HG03378 (cell line): ENCODE data around the gene DENND4B.
A peak's percentile ranks its signal among the peaks of the same experiment; 100 is the strongest.
"Not testable (repeated sequence)": the region's sequence is repeated elsewhere in the genome, so short reads cannot be mapped to it uniquely, and the experiment has no call there.

Experiments used
- ATAC-seq: cut with Tn5 transposase; IDR thresholded peaks from one replicate; pipeline ENCODE4 v1.9.1; 2021; ENCODE audit warnings: mild to moderate bottlenecking, moderate library complexity; ENCODE audit not compliant: unreplicated experiment

DENND4B gene, protein sequence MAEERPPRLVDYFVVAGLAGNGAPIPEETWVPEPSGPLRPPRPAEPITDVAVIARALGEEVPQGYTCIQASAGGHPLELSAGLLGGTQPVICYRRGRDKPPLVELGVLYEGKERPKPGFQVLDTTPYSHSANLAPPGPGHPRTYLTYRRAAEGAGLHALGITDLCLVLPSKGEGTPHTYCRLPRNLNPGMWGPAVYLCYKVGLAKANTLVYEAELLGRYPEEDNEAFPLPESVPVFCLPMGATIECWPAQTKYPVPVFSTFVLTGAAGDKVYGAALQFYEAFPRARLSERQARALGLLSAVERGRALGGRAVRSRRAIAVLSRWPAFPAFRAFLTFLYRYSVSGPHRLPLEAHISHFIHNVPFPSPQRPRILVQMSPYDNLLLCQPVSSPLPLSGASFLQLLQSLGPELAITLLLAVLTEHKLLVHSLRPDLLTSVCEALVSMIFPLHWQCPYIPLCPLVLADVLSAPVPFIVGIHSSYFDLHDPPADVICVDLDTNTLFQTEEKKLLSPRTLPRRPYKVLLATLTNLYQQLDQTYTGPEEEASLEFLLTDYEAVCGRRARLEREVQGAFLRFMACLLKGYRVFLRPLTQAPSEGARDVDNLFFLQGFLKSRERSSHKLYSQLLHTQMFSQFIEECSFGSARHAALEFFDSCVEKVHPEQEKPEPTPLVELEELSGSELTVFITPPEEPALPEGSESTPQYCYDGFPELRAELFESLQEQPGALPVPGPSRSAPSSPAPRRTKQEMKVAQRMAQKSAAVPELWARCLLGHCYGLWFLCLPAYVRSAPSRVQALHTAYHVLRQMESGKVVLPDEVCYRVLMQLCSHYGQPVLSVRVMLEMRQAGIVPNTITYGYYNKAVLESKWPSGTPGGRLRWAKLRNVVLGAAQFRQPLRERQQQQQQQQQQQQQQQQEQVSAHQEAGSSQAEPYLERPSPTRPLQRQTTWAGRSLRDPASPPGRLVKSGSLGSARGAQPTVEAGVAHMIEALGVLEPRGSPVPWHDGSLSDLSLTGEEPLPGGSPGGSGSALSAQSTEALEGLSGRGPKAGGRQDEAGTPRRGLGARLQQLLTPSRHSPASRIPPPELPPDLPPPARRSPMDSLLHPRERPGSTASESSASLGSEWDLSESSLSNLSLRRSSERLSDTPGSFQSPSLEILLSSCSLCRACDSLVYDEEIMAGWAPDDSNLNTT (N-terminal part only)

DNA sequence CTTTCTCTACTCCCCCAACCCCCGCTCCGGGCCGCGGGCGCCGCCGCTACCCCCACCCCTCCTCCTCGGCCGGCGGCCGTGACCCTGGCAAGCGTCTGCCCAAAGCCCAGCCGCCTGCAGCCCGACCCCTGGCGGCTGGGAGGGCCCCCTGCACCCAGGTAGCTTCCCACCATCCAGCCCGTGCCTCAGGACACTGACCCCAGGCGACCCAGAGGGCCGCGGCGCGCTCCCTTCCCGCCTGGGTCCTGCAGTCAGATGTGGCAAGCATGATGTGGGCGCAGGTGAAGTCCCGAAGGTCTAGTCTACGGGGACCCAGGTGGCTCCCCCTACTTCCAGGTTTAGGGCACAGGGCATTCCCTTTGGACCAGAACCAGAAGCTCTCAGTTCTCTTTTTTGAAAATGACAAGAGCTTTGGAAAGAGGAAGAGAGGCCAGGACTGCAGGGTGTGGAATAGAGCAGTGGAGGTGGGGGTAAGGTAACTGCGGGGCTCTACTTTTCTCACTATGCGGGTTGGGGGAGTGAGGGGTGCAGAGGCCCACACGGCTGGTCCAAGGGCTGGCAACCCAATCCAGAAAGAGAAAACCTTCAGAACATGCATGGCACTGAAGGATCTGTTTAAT lies at the start of gene DENND4B:
TSS of gene DENND4B (minus strand) at position 97 of the 620 bp plus-strand sequence. CDS start 2,344 bp downstream, outside the sequence.
- peak; percentile 33 for ATAC-seq

DNA sequence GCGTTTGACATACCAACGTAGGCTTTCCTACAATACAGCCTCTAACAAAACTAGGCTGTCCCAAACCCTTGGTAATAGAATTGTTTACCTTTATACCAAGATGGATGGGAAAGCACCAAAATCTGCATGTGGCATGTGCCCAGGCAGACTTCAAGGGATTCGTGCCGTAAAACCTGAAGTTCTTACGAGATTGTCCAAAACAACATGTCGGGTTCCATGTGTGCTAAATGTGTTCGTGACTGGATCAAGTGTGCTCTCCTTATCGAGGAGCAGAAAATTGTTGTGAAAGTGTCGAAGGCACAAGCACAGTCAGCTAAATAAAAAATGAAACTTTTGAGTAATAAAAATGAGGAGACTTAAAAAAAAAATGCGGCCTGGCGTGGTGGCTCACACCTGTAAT lies 49.1 kb upstream of the DENND4B start:
- no peak for ATAC-seq

DNA sequence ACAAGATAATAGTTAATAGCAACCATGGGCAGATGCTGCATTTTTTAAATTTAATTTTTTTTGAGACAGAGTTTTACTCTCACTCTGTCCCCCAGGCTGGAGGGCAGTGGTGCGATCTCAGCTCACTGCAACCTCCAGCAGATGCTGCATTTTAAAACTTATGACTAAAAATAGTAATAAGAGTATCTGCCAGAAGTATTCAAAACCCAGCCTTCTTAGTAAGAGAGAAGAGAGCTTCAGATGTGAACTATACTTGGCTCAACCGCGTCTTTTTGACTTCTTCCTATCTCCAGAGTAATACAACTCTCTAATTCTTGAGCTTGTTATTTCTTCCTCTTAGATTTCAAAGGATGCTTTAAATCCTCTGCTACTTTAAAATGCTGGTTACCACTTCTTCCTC lies 48.7 kb upstream of the DENND4B start:
- ATAC-seq = no peak

DNA sequence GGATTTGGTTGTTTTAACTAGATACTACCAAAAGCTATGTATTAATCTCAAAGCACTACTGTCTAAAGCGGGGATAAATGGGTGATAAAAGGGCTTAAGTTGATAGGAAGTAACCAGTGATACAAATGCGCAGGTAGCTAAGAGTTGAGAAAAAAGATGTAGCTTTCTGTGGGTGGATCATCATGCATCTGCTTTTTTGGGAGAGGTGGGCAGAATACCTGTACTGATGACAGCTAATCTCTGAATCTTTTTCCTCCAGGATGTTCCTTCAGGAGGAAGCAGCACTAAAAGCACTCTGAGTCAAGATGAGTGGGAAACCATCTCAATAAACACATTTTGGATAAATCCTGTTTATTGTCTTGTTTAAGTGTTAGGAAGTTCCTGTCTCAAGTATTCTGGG lies 45.3 kb upstream of the DENND4B start:
- ATAC-seq = no peak

DNA sequence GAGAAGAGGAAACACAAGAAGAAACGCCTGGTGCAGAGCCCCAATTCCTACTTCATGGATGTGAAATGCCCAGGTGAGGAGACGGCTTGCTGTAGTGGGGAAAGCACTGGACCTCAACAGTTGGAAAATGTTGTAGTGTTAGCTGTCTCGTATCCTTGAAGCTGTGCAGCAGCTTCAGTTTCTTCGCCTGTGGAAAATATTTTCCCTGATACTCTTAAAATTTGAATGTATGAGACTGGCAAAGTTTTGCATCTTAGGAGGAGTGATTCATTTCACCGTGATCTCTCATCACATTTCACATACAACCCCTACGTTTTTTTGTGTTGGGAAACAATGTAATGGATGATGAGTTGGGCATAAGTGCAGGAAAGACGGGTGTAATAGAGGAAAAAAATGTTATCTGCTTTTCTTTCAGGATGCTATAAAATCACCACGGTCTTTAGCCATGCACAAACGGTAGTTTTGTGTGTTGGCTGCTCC lies 44.7 kb upstream of the DENND4B start:
- no peak for ATAC-seq

DNA sequence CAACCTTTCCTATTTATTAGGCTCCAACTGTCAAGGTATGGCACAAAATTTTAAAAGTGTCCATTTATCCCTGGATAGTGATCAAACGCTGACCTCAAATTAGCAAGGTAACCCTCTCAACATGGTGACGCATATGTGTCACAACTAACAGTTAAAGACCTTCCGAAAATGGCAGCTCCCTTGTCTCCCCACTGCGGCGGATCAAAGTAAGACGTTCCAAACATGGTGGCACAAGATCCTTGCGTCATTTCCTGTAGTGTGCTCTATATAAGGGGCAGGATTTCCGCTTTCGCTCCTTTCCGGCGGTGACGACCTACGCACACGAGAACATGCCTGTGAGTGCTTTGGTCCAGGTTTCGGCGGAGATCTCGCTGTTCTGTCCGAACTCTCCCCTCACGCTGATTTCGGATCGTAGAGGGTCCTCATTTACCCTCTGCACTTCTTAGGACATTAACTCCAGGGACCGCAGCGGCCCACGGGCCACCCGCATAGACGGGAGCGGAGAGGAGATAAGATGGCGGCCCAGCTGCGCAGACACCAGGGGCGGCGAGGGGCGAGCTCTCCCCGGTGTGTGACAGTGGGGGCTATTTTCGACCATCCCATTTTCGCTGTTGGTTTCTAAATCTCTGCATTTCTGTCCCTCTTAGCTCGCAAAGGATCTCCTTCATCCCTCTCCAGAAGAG lies 44.1 kb upstream of the DENND4B start, which contains the start of gene RPS27:
TSS of gene RPS27 (plus strand) at position 295 of the 683 bp plus-strand sequence. CDS start at position 330, 35 bp downstream.
- peak; percentile 67 for ATAC-seq

DNA sequence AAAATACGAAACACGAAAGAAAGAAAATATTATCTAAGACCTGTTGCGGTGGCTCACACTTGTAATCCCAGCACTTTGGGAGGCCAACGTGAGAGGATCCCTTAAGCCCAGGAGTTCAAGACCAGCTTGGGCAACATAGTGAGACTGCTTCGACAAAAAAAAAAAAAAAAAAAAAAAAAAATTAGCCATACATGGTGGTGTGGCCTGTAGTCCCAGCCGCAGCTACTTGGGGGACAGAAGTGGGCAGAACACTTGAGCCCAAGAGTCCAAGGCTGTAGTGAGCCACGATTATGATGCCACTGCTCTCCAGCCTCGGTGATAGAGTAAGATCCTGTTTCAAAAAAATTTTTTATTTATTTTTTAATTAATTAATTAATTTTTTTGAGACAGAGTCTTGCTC lies 41.1 kb upstream of the DENND4B start:
- no peak for ATAC-seq

DNA sequence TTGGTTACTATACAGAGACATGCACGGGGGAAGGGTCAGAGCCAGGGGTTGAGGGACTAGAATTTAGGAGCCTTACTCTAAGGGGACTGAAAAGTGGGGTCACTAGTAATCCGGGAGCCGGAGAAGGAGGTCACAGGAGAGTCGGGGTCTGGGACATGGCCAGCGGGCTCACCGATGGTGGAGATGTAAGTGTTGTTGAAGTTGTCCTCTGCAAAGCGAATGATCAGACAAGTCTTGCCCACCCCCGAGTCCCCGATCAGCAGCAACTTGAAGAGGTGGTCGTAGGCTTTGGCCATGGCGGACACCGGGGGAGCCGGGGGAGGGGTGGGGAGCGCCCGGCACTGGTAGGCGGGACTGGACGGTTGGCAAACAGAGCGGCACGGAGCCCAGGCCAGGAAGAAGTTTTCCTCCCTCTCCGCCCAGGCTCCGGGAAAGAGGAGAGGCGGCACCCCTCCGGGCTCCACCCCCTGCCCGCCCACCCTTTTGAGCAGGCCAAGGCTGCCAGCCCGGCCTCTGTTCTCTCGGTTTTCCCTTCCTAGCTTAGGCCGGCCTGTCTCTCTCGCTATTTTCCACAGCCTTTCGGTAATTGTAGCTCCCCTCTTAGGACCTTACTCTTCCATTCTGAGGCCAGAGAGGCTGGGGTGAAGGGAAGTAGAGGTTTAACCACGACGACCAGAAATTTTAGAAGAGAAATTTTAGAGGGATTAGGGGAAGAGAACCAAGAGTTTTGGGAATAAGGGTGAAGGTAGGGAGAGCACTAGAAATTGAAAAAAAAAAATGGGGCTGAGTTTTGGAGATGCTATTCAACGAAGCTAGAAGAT lies 39.6 kb upstream of the DENND4B start, which contains the start of gene RAB13:
TSS of gene RAB13 (minus strand) at position 399 of the 821 bp plus-strand sequence. CDS start at position 296, 103 bp downstream.
- ATAC-seq = no peak

DNA sequence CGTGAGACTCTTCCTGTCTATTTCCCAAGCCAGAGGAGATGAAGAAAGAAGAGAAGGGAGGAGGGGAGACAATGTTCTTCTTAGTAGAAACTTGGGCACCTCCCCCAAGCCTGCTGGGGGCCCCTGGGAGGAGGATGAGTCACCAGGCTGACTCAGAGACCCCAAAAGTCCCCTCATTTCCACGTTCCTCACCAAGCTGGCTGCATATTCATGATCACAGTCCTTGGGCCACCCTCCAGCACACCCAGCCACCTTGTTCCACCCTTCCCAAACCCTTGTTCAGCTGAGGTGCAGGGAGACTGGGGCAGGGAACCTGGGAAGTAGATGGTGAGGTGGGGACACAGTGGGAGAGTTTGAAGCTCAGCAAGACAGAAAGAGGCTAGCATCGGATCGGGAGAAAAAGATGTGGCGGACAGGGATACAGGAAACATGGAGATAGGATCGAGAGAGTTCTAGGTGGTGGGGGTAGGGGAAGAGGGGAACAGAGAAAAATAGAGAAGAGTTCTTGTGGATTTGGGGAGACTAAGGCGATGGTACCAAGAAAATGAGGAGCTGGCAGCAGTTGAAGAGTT lies 38.9 kb upstream of the DENND4B start:
- ATAC-seq = no peak

DNA sequence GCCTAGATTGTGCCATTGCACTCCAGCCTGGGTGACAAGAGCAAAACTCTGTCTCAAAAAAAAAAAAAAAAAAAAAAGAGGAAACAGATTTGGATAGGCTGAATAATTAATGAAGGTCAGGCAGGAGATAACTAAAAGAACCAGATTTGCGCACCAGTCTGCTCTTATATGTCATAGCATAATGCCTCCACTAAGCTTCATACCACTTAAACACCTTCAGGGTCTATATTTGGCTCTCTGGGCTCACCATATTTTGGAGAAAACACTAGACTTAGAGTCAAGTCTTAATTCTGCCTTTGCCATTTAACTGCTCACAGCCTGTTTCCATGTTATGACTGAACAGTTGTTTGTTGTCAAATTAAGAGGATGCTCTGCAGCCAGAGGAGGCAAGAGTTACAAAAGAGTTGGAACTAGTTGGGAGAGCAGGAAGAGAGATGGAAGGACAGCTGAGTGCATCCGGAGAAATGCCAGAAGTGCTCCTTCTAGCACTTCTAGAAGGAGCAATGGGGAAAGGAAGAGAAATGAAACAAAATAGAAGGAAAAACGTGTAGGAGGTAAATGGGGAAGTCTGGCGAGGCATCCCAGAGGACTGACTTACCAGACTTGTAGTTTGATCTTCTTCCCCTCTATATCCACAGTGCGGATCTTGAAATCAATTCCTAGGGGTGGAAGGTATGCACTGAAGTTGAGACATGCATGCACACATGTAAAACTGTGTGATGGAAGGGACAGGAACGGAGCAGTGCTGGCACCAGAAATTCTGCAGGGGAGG lies 37.8 kb upstream of the DENND4B start:
- no peak for ATAC-seq

DNA sequence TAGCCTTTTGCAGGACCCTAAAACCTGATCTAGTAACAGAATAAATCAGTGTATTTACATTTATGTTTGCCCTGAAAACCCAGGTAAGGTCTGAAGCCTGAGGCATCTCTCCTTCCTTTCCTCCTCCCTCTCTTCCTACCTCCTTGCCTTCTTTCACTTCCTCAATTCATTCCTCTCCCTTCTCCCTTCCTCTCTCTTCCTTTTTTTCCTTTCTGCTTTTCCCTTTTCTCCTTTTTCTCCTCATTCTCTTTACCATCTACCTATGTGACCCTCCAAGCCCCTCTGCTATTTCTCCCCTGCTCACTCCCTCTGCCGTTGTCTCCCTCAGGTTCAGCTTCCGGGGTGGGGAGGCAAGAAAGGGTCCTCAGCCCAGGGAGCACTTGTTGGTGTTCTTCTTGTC lies 35.2 kb upstream of the DENND4B start:
- not testable (repeated sequence) for ATAC-seq

DNA sequence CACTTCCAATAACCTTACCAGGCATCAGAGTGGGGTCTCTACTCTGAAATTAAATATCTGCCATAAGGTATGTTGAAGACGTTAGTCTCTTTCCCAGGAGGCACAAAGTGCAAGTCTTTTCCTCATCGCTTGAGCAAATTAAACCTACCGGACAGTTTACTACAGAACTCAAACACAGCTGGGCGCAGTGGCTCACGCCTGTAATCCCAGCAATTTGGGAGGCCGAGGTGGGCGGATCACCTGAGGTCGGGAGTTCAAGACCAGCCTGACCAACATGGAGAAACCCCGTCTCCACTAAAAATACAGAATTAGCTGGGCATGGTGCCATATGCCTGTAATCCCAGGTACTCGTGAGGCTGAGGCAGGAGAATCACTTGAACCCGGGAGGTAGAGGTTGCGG lies 32.6 kb upstream of the DENND4B start:
- ATAC-seq = not testable (repeated sequence)

DNA sequence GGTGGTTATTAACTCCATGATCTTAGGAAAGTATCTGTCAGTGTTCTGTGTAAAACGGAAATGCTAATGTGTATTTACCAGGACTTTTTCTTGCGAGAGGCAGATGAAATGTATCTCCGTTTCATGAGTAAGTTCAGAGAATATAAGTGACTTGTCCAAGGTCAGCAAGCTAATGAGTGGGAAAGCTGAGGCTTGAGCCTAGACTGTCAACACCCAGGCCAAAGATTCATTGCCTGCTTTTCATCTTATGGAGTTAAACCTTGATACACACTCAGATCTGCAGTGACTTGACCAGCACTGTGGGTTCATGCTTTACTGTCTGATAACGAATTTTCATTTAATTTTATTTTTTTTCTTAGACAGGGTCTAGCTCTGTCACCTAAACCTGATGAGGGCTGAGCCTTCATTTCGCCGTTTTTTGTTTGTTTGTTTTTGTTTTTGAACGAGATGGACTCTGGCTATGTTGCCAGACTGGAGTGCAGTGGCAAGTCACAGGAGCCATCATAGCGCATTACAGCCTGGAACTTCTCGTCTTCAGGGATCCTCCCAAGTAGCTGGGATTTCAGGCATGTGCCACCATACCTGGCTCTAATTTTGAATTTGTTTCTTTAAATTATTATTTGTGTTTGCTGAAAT lies 31.9 kb upstream of the DENND4B start:
- ATAC-seq = no peak

DNA sequence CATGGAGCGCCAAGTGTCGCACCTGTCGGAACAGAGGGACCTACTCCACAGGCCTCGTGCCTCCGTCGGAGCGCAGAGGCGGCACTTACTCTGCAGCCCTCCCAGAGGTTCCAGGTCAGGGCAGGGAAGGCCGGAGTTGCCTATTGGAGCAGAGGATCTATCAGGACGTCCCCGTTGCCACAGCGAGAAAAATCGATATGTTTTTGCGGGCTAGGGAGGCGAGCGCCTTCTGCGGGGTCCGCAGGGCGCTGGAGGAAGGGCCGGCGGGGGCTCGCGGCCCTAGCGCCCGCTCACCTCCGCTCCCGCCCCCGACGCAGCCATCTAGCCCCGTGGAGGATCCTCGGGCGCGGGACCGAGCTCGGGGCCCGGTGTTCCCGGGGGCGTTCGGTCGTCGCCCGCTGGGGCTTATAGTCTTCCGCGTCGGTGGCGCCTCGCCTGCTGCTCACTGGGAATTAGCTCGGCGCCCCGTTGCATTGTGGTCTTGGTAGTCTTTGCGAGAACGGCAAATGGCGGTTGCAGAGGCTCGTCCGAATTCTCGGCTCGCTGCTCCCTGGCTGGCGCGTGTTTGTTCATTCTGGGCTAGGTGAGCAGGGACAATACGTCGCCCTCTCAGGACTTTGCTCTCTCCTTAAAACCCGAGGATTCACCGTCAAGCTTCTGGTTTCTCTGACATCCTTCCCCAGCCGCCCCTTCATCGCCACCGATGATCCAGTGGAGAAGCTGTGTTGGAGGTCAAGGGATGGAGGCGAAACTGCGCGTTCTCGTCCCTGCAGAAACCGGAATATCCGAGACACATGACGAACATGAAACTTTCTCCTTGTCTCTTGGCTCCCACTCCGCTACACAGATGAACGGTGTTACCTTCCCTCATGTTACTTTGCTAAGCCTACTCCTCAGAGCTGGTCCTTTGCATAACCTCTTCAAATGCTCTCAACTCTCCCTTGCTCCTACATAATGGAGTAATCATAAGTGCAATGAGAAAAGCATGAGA lies 31.0 kb upstream of the DENND4B start, which contains the start of gene JTB:
TSS of gene JTB (minus strand) at position 425 of the 991 bp plus-strand sequence. CDS start at position 3, 422 bp downstream.
- no peak for ATAC-seq

DNA sequence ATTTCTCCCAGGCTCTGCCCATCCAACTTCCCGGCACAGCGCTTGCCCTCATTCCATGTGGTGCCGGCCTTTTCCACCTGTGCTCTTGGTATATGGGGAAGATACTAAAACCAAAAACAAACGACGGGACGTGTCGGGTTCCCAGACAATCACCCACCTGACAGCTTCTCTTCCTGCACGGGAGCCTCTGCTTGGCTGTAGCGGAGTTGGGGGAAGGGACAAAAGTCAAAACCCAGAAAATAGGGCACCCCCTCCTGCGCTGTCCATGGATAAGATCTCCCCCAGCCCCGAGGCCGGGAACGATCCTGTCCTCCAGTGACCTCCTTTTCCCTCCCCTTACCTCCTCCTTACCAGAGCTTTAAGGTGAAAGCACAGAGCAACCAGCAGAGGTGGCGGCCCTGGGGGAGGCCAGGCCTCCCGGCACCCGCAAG lies 30.3 kb upstream of the DENND4B start:
- no peak for ATAC-seq

DNA sequence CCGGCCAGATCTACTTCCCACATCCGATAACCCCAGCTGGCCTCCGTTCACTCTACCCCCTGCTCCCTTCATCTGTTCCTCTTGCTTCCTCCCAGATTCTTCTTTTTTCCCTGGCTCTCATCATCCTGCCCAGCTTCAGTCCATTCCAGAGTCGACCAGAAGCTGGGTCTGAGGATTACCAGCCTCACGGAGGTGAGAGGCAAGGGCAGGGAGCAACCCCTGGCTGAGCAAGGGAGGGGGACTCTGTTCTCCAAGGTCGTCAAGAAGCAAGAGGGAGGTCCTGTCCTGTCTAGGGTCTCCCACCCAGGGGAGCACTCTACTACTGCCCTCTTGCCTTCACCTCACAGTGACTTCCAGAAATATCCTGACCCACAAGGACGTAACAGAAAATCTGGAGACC lies 27.0 kb upstream of the DENND4B start:
- no peak for ATAC-seq
